HUES48 (cell line): ENCODE results near the gene PDGFC.

Source experiments
- H3K27ac ChIP-seq: one replicate; pipeline ENCODE4 v1.7.0; 2013; ENCODE audit warnings: low read depth, low read length, inconsistent platforms
- H3K27me3 ChIP-seq: 2 replicates; pipeline ENCODE4 v1.6.1; 2013; ENCODE audit warnings: mild to moderate bottlenecking, low read length; ENCODE audit not compliant: control insufficient read depth, insufficient read depth
- H3K36me3 ChIP-seq: 2 replicates; pipeline ENCODE4 v1.6.1; 2013; ENCODE audit warnings: low read length; ENCODE audit not compliant: control insufficient read depth, insufficient read depth
- H3K4me1 ChIP-seq: 2 replicates; pipeline ENCODE4 v1.6.1; 2013; ENCODE audit warnings: mild to moderate bottlenecking, low read length; ENCODE audit not compliant: control insufficient read depth, insufficient read depth
- H3K4me3 ChIP-seq: 2 replicates; pipeline ENCODE4 v1.5.1; 2013; ENCODE audit warnings: mild to moderate bottlenecking, low read depth, low read length
- H3K9ac ChIP-seq: 2 replicates; pipeline ENCODE4 v1.6.1; 2013; ENCODE audit warnings: mild to moderate bottlenecking, low read depth, low read length, moderate library complexity
- H3K9me3 ChIP-seq: 2 replicates; pipeline ENCODE4 v1.6.1; 2013; ENCODE audit warnings: low read length; ENCODE audit not compliant: control insufficient read depth, insufficient read depth

The PDGFC gene

DNA sequence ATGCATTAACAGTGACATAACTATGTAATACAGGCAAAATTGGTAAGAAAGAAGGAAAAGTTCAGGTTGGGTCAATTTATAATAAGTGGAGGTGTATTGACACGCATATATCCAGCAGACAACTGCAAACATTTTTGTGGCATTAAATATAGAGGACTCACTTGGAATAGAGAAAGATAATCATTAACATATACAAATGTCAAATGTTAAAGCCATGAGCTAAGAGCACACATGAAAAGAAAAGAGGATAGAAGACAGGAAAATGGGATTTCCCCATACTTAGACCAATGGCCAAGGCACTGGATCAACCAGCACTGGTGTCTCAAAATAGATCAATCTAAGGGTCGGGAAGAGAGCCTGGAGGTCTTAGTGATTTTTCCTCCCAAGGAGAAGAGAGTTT is 187.6 kb downstream of the PDGFC start:
- H3K27me3 ChIP-seq, result no peaks in the 10 kb centered on the region
- no peaks in the 10 kb centered on the region for H3K9me3 ChIP-seq
- peaks cover 4% of the 10 kb centered on the region; the same call in 1 of the 2 replicates for H3K4me1 ChIP-seq
- no peak overlapping the region for H3K9ac ChIP-seq
- no peak overlapping the region for H3K4me3 ChIP-seq
- H3K36me3 ChIP-seq, result no peaks in the 10 kb centered on the region
- no peak overlapping the region for H3K27ac ChIP-seq

DNA sequence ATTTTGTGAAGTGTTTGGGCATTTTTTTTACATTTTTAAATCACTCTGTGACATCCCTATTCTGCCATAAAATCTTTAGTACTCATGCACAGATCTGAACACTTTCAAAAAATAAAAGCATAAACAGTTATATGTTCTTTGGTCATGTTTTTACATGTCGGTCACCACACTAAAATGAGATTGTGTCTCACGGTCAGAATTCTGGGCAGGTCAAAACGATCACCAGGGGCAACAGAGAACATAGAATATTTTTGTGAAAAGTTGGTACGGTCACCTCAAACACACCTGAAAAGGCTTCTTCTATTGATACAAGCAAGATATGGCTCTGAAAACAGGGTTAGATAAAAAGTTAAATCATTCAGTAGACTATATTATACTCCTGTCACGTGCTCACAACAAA is 189.1 kb downstream of the PDGFC start:
- Histone ChIP-seq H3K9me3 (no peaks in the 10 kb centered on the region), H3K27ac (no peak overlapping the region), H3K27me3 (no peaks in the 10 kb centered on the region), H3K9ac (no peak overlapping the region), H3K4me1 (peaks cover 4% of the 10 kb centered on the region; the same call in 1 of the 2 replicates), H3K4me3 (no peak overlapping the region), H3K36me3 (no peaks in the 10 kb centered on the region)

DNA sequence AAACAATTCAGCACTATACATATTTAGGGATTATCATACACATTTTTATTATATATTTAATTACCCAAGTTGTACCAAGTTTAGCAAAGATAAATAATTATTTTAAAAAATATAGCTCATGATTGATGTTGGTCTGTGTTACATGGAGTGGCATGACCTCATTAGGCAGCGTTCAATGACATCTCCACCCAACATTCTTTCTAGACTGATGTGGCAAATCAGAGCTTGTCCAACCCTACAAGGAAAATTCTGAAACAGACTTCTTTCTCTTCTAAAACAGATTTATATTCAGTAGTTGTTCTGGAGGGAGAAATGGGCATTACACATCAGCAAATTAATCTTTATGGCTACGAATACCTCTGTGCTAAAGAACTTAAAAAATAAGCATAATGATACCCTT is 189.7 kb downstream of the PDGFC start:
- Histone ChIP-seq H3K27me3 (no peaks in the 10 kb centered on the region), H3K27ac (no peak overlapping the region), H3K4me3 (no peak overlapping the region), H3K4me1 (peaks cover 4% of the 10 kb centered on the region; the same call in 1 of the 2 replicates), H3K9me3 (no peaks in the 10 kb centered on the region), H3K36me3 (no peaks in the 10 kb centered on the region), H3K9ac (no peak overlapping the region)

- no peaks in the 10 kb centered on the region for H3K27me3 ChIP-seq
These were observed 191.8 kb downstream of the PDGFC start for GRCh38 chr4:156779774-156780173.

GRCh38 chr4:156779042-156779441 is 192.6 kb downstream of the PDGFC start:
- no peak overlapping the region for H3K27ac ChIP-seq
- no peaks in the 10 kb centered on the region for H3K27me3 ChIP-seq
- peaks cover 7% of the 10 kb centered on the region; the same call in 1 of the 2 replicates for H3K4me1 ChIP-seq
- no peaks in the 10 kb centered on the region for H3K9me3 ChIP-seq
- no peaks in the 10 kb centered on the region for H3K36me3 ChIP-seq
- H3K4me3 ChIP-seq, result no peak overlapping the region
- H3K9ac ChIP-seq, result no peak overlapping the region

More at GRCh38 chr4:156779774-156780173, 191.8 kb downstream of the PDGFC start:
- Histone ChIP-seq H3K27ac (no peak overlapping the region), H3K9ac (no peak overlapping the region), H3K36me3 (no peaks in the 10 kb centered on the region), H3K9me3 (no peaks in the 10 kb centered on the region), H3K4me3 (no peak overlapping the region), H3K4me1 (peaks cover 4% of the 10 kb centered on the region; the same call in 1 of the 2 replicates)

DNA sequence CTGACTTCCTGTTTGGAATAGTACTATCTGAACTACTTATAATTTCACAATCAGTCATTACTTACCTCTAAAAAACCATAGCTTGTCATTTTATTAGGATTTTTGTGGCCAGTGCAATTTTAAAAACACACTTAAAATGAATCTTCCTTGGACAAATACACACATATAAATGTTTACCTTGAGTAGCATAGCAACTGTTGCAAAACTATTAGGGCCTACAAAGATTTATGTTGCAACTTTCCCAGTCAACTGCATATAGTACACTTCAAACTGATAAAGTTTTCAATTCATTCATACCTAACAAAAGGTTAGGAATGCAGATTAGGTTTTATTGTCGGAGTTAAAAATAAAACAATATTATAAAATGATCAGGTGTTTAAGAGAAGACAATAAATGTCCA is 193.0 kb downstream of the PDGFC start:
- peaks cover 7% of the 10 kb centered on the region; the same call in 1 of the 2 replicates for H3K4me1 ChIP-seq
- no peaks in the 10 kb centered on the region for H3K27me3 ChIP-seq
- no peak overlapping the region for H3K4me3 ChIP-seq
- H3K9me3 ChIP-seq, result no peaks in the 10 kb centered on the region
- no peaks in the 10 kb centered on the region for H3K36me3 ChIP-seq
- no peak overlapping the region for H3K9ac ChIP-seq
- H3K27ac ChIP-seq, result no peak overlapping the region

DNA sequence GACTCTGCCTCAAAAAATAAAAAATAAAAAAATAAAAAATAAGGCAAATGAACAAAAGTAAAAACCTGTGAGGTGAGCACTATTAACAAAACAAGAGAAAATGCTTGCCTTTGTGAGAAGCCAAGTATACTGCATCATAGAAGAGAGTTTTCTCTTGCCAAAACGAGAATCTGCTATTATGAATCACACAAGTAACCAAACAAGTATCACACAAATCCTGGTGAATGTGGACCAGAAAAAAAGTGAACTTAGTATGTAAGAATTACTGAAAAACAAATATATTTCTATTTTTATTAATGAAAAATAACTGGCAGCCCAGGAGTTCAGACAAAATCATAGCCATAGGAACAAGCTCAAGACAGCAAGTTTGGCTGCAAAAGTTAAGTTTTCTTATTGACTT is 193.5 kb downstream of the PDGFC start:
- no peak overlapping the region for H3K27ac ChIP-seq
- no peaks in the 10 kb centered on the region for H3K27me3 ChIP-seq
- H3K4me1 ChIP-seq, result peaks cover 7% of the 10 kb centered on the region; the same call in 1 of the 2 replicates
- H3K36me3 ChIP-seq, result no peaks in the 10 kb centered on the region
- no peak overlapping the region for H3K4me3 ChIP-seq
- no peak overlapping the region for H3K9ac ChIP-seq
- no peaks in the 10 kb centered on the region for H3K9me3 ChIP-seq

GRCh38 chr4:156775813-156776212 is 195.8 kb downstream of the PDGFC start:
- Histone ChIP-seq H3K27me3 (no peaks in the 10 kb centered on the region), H3K36me3 (no peaks in the 10 kb centered on the region), H3K4me1 (peaks cover 24% of the 10 kb centered on the region), H3K4me3 (no peak overlapping the region), H3K9me3 (no peaks in the 10 kb centered on the region), H3K27ac (no peak overlapping the region), H3K9ac (no peak overlapping the region)

DNA sequence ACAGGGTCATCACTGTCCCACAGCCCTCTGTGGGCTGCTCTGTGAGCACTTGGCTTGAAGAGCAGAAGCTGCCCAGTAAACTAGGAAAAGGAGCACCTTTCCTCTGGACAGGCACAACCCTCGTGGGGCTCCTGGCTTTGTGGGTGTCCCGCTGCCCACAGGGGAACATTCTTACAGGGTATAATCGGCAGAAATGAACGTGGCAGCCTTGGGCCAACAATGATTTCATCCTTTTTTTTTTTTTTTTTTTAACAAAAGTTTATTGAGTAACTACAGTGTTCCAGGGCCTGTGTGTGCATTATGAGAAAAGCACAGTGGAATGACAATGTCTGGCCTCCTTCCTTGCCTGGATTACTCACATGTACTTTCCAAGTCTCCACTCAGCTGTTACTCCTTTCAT is 197.2 kb downstream of the PDGFC start:
- Histone ChIP-seq H3K27ac (no peak overlapping the region), H3K36me3 (no peaks in the 10 kb centered on the region), H3K4me1 (peaks cover 34% of the 10 kb centered on the region), H3K9ac (no peak overlapping the region), H3K4me3 (no peak overlapping the region), H3K27me3 (no peaks in the 10 kb centered on the region), H3K9me3 (no peaks in the 10 kb centered on the region)

DNA sequence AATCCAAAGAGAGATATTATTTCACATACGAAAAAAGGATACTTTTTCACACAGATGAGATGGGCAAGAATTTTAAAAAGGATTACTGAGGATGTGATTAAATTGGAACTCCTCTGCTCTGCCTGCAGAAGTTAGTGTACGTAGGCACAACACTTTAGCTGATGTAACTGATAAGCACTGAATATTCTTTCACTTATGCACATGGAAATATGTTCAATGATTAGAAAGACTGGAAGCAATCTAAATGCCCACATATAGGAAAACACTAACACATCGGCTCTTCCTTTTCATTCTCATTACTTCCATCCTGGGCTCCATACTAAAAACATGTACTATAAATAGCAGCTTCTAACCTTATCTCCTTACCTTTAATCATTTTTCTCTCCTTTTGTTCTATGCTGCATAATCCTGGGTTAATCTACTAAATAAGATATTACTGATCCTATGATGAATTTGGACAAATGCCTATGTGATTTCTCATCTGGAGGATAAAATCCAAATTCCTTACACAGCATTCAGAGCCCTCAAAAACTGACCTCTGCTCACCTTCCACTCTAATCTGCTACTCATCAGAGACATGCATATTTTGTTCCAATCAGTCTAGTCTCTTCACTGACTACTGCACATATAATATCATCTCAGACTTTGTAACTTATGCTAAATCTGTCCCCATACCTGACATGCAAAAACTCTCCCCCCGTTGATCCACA is 197.8 kb downstream of the PDGFC start:
- Histone ChIP-seq H3K4me3 (no peak overlapping the region), H3K4me1 (peaks cover 37% of the 10 kb centered on the region), H3K27ac (no peak overlapping the region), H3K9me3 (no peaks in the 10 kb centered on the region), H3K36me3 (no peaks in the 10 kb centered on the region), H3K9ac (no peak overlapping the region), H3K27me3 (no peaks in the 10 kb centered on the region)

DNA sequence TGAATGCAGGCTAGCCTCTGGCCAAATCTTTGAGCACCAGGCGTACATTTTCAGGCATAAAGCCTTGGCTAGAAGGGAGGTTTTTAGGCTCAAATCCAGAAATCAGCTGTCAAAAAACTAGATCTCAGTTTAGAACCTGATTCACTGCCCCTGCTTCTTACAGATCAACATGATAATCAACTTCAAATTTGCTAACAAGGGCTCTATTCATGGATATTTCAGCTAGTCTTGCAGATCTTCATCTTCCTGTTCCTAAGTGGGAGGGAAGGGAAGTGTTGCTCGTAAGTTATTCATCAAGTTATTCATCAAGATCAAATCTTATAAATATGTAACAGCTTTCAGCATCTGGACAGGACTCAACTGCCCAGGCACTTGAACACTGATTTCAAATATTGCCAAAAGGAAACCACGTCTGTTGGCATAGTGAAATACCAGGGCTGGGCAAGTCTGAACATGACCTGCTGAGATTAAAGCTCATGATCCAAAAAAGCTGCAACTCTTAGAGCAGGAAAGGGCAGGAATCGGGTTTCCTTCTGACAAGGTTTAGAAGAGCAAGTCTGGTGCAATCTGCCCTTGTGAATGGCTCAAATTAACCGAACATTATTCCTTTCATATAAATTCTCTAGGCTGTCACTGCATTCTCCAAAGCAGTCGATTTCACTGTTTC is 200.3 kb downstream of the PDGFC start:
- H3K27ac ChIP-seq, result peak overlapping the region; percentile 59
- H3K36me3 ChIP-seq, result no peaks in the 10 kb centered on the region
- H3K27me3 ChIP-seq, result no peaks in the 10 kb centered on the region
- H3K4me1 ChIP-seq, result peaks cover 37% of the 10 kb centered on the region
- no peaks in the 10 kb centered on the region for H3K9me3 ChIP-seq
- peak overlapping the region; percentile 0; the same call in 1 of the 2 replicates for H3K9ac ChIP-seq
- H3K4me3 ChIP-seq, result no peak overlapping the region
